ENCODE data around the gene DAPK2. TPM values are rescaled to one million over a fixed set of nuclear protein-coding genes. Genes with fewer than 3 reads are reported as not detected.

The DAPK2 gene
- total RNA-seq, 1 donor from 2014 or later, result 39.0 TPM

- Histone ChIP-seq H3K36me3 (no peaks in the 10 kb centered on the region), H3K27me3 (ENCODE audit: low read depth) (no peaks in the 10 kb centered on the region), H3K9me3 (replicated peaks) (no peaks in the 10 kb centered on the region), H3K27ac (replicated peaks) (peak overlapping the region; percentile 79), H3K4me1 (peaks cover 42% of the 10 kb centered on the region), H3K4me3 (no peak overlapping the region)
- intact Hi-C loops (cut with micrococcal nuclease), result no loop called here
- TF ChIP-seq, protein P1, sequence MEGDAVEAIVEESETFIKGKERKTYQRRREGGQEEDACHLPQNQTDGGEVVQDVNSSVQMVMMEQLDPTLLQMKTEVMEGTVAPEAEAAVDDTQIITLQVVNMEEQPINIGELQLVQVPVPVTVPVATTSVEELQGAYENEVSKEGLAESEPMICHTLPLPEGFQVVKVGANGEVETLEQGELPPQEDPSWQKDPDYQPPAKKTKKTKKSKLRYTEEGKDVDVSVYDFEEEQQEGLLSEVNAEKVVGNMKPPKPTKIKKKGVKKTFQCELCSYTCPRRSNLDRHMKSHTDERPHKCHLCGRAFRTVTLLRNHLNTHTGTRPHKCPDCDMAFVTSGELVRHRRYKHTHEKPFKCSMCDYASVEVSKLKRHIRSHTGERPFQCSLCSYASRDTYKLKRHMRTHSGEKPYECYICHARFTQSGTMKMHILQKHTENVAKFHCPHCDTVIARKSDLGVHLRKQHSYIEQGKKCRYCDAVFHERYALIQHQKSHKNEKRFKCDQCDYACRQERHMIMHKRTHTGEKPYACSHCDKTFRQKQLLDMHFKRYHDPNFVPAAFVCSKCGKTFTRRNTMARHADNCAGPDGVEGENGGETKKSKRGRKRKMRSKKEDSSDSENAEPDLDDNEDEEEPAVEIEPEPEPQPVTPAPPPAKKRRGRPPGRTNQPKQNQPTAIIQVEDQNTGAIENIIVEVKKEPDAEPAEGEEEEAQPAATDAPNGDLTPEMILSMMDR (IDR thresholded peaks at IDR 0.05; ENCODE audit: borderline replicate concordance), result no peak
- DNase-seq, result no peak
These were observed 187.4 kb downstream of the DAPK2 start for GRCh38 chr15:63858881-63859280.

DNA sequence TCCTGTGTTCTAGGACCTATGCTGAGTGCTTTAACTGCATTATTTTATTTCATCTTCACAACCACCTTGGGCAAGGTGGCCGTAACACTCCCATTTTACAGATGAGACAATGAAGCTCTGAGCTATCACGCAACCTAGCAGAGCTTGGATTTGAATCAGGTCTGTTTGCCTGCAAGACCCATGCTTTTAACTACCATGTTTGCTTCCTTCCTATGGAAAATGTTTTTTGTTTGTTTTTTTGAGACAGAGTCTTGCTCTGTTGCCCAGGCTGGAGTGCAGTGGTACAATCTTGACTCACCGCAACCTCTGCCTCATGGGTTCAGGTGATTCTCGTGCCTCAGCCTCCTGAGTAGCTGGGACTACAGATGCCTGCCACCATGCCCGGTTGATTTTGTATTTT is 187.8 kb downstream of the DAPK2 start:
- peaks cover 42% of the 10 kb centered on the region for H3K4me1 ChIP-seq
- DNase-seq, result no peak
- no peaks in the 10 kb centered on the region for H3K36me3 ChIP-seq
- no peaks in the 10 kb centered on the region for H3K27me3 ChIP-seq (ENCODE audit: low read depth)
- H3K4me3 ChIP-seq, result no peak overlapping the region
- intact Hi-C loops (cut with micrococcal nuclease), result no loop called here
- peak overlapping the region; percentile 79 for H3K27ac ChIP-seq (replicated peaks)
- TF ChIP-seq, protein P1 (IDR thresholded peaks at IDR 0.05; ENCODE audit: borderline replicate concordance), result no peak
- H3K9me3 ChIP-seq (replicated peaks), result no peaks in the 10 kb centered on the region

- no peaks in the 10 kb centered on the region for H3K36me3 ChIP-seq
These were observed 188.8 kb downstream of the DAPK2 start for GRCh38 chr15:63857461-63857856.

More at GRCh38 chr15:63857461-63857856, 188.8 kb downstream of the DAPK2 start:
- TF ChIP-seq, protein P1 (IDR thresholded peaks at IDR 0.05; ENCODE audit: borderline replicate concordance), result no peak
- intact Hi-C loops (cut with micrococcal nuclease), result no loop called here
- no peak overlapping the region for H3K4me3 ChIP-seq
- H3K4me1 ChIP-seq, result peaks cover 42% of the 10 kb centered on the region
- H3K27ac ChIP-seq (replicated peaks), result peak overlapping the region; percentile 79
- DNase-seq, result peak; percentile 18
- H3K9me3 ChIP-seq (replicated peaks), result no peaks in the 10 kb centered on the region
- no peaks in the 10 kb centered on the region for H3K27me3 ChIP-seq (ENCODE audit: low read depth)

Small RNAs within 50 kb of the gene (microRNA-seq; reads per million reads assigned to microRNA genes)
- gene MIR422A, result not detected

Other genes starting within 250 kb of the DAPK2 start
- 67.6 TPM for gene HERC1, start 212.5 kb downstream of the DAPK2 start, total RNA-seq
- 71.0 TPM for gene CIAO2A, start 47.4 kb upstream of the DAPK2 start, total RNA-seq
- 72.1 TPM for gene SNX1, start 49.5 kb upstream of the DAPK2 start, total RNA-seq
- gene SNX22, start 105.2 kb upstream of the DAPK2 start, total RNA-seq, result 2.0 TPM
- 102 TPM for gene PPIB, start 116.5 kb upstream of the DAPK2 start, total RNA-seq